CD14-positive monocyte (primary cell): Measurements from ENCODE around the gene CDKN2A. TPM values are rescaled to one million over a fixed set of nuclear protein-coding genes. Genes with fewer than 3 reads are reported as not detected.

Source experiments
- DNase-seq, 3 donors: peaks; one replicate each; pipeline ENCODE4 v3.0.0-alpha.2; 2011 to 2022
- H2AFZ ChIP-seq: 2 replicates; pipeline ENCODE4 v1.6.0; 2012; ENCODE audit warnings: mild to moderate bottlenecking, low read depth, low read length, inconsistent platforms; ENCODE audit not compliant: insufficient read depth, poor library complexity, severe bottlenecking
- H3K27ac ChIP-seq, 2 donors: 1 replicate in 1 of 2; 2 replicates in 1 of 2; pipeline ENCODE4 v1.5.1; 2012 to 2013; ENCODE audit warnings: low read length in 2 of 2, control low read depth in 1 of 2, inconsistent platforms in 1 of 2, low read depth in 1 of 2, mild to moderate bottlenecking in 1 of 2
- H3K27me3 ChIP-seq, 2 donors: one replicate each; pipeline versions ENCODE4 v1.6.0 to v1.6.1; 2011 to 2013; ENCODE audit warnings: low read length in 2 of 2; ENCODE audit not compliant: control insufficient read depth in 2 of 2, insufficient read depth in 2 of 2
- H3K36me3 ChIP-seq, 2 donors: replicated peaks in 1 of 2; 1 replicate in 1 of 2; 2 replicates in 1 of 2; pipeline versions ENCODE4 v1.5.1 to v1.6.1; 2012 to 2013; ENCODE audit warnings: low read length in 2 of 2, control low read depth in 1 of 2, inconsistent platforms in 1 of 2, mild to moderate bottlenecking in 1 of 2; ENCODE audit not compliant: insufficient read depth in 2 of 2, control insufficient read depth in 1 of 2
- H3K4me1 ChIP-seq, 2 donors: 1 replicate in 1 of 2; 2 replicates in 1 of 2; pipeline versions ENCODE4 v1.5.1 to v1.6.1; 2012 to 2013; ENCODE audit warnings: low read length in 2 of 2, control low read depth in 1 of 2, inconsistent platforms in 1 of 2, mild to moderate bottlenecking in 1 of 2, moderate library complexity in 1 of 2; ENCODE audit not compliant: insufficient read depth in 2 of 2, control insufficient read depth in 1 of 2
- H3K4me2 ChIP-seq: replicated peaks from 2 replicates; pipeline ENCODE3; 2012; ENCODE audit warnings: low read length, moderate library complexity, mild to moderate bottlenecking; ENCODE audit not compliant: poor library complexity, severe bottlenecking; ENCODE audit errors: extremely low read depth
- H3K4me3 ChIP-seq, 3 experiments: fragments of 200-600 bp in 1 of 3; sonication (generic) in 1 of 3; replicated peaks in 1 of 3; 1 replicate in 2 of 3; 2 replicates in 1 of 3; pipeline ENCODE4 v1.5.1; 2011 to 2013; ENCODE audit warnings: low read length in 3 of 3, mild to moderate bottlenecking in 3 of 3, control low read depth in 2 of 3, low read depth in 2 of 3, inconsistent platforms in 1 of 3, moderate library complexity in 1 of 3
- H3K79me2 ChIP-seq: 2 replicates; pipeline ENCODE4 v1.6.0; 2012; ENCODE audit warnings: mild to moderate bottlenecking, control low read depth, inconsistent platforms, low read length, moderate library complexity; ENCODE audit not compliant: insufficient read depth
- H3K9ac ChIP-seq: 2 replicates; pipeline ENCODE4 v1.6.0; 2017; ENCODE audit warnings: low read length, mild to moderate bottlenecking; ENCODE audit not compliant: insufficient read depth, poor library complexity, severe bottlenecking
- H3K9me3 ChIP-seq, 2 donors: replicated peaks in 1 of 2; 1 replicate in 1 of 2; 2 replicates in 1 of 2; pipeline versions ENCODE4 v1.5.1 to v1.6.1; 2012 to 2013; ENCODE audit warnings: low read length in 2 of 2, control low read depth in 1 of 2; ENCODE audit not compliant: control insufficient read depth in 1 of 2, insufficient read depth in 1 of 2
- H4K20me1 ChIP-seq: 2 replicates; pipeline ENCODE4 v1.6.0; 2012; ENCODE audit warnings: mild to moderate bottlenecking, low read length, control low read depth, moderate library complexity; ENCODE audit not compliant: insufficient read depth
- H3K27ac Mint-ChIP-seq, 7 donors: one replicate each; pipeline ENCODE4 v1.8.0; 2020; ENCODE audit warnings: mild to moderate bottlenecking in 7 of 7, mixed read lengths in 7 of 7, moderate library complexity in 6 of 7, inconsistent platforms in 2 of 7
- H3K27me3 Mint-ChIP-seq, 3 donors: one replicate each; pipeline ENCODE4 v1.8.0; 2021 to 2022; ENCODE audit warnings: low read depth in 3 of 3, mild to moderate bottlenecking in 3 of 3, mixed read lengths in 3 of 3, moderate library complexity in 3 of 3, inconsistent platforms in 1 of 3
- H3K36me3 Mint-ChIP-seq, 2 donors: one replicate each; pipeline ENCODE4 v1.8.0; 2020; ENCODE audit warnings: mixed read lengths in 2 of 2, inconsistent platforms in 1 of 2, mild to moderate bottlenecking in 1 of 2
- H3K4me1 Mint-ChIP-seq: one replicate; pipeline ENCODE4 v1.8.0; 2020; ENCODE audit warnings: mild to moderate bottlenecking, mixed read lengths
- H3K4me3 Mint-ChIP-seq, 2 donors: one replicate each; pipeline ENCODE4 v1.8.0; 2020; ENCODE audit warnings: mild to moderate bottlenecking in 2 of 2, mixed read lengths in 2 of 2, moderate library complexity in 1 of 2
- H3K9me3 Mint-ChIP-seq, 7 donors: one replicate each; pipeline ENCODE4 v1.8.0; 2020 to 2022; ENCODE audit warnings: mixed read lengths in 7 of 7, mild to moderate bottlenecking in 6 of 7, moderate library complexity in 6 of 7, inconsistent platforms in 2 of 7
- CTCF ChIP-seq: fragments of 200-600 bp; IDR thresholded peaks from one replicate; pipeline ENCODE4 v1.8.0; 2022; ENCODE audit warnings: antibody characterized with exemption, mild to moderate bottlenecking
- WGBS: methylation state at CpG from one replicate; pipeline ENCODE4 v1.1.5; 2013; ENCODE audit warnings: missing lambda C conversion rate; ENCODE audit not compliant: insufficient coverage; 5-methylcytosine and 5-hydroxymethylcytosine counted together
- intact Hi-C, 2 donors: fragments of 100-400 bp; cut with micrococcal nuclease; formaldehyde crosslinking; loops; one replicate each; pipeline versions ENCODE4 v1.15.0 to v1.15.1; 2023
- polyA plus RNA-seq, 3 donors: library from polyadenylated mRNA; depleted of rRNA in 1 of 3; unstranded in 2 of 3; stranded (reverse) in 1 of 3; fragments of 300-500 nt in 2 of 3; fragments of >200 nt in 1 of 3; fragmentation: Illumina TruSeq in 2 of 3; gene quantifications; 1 replicate in 2 of 3; 2 replicates in 1 of 3; pipeline ENCODE4 v1.2.3, GENCODE V29; 2012 to 2021

CDKN2A gene
- polyA plus RNA-seq, 3 donors, result 0.86 to 1.6 (median 1.1) TPM

- no peak overlapping the region for H3K4me3 Mint-ChIP-seq
- peaks cover 0 to 7% (median 5%) of the 10 kb centered on the region in 7 donors for H3K9me3 Mint-ChIP-seq
- Histone ChIP-seq H3K27ac (no peak overlapping the region), H2AFZ (no peak overlapping the region), H3K36me3 (no peaks in the 10 kb centered on the region), H3K9me3 (no peaks in the 10 kb centered on the region), H4K20me1 (no peaks in the 10 kb centered on the region), H3K9ac (no peak overlapping the region), H3K27me3 (no peaks in the 10 kb centered on the region), H3K79me2 (no peaks in the 10 kb centered on the region), H3K4me1 (no peaks in the 10 kb centered on the region), H3K4me3 (no peak overlapping the region), H3K4me2 (no peak overlapping the region)
- H3K27ac Mint-ChIP-seq, result no peak overlapping the region
- H3K27me3 Mint-ChIP-seq, result peaks cover 5 to 17% (median 11%) of the 10 kb centered on the region in 3 donors
- no peak for TF ChIP-seq CTCF
- no CpG with 5 or more reads among the region's 4 CpGs for WGBS
- intact Hi-C loops, result no loop called here
- H3K36me3 Mint-ChIP-seq, result no peaks in the 10 kb centered on the region
- H3K4me1 Mint-ChIP-seq, result no peaks in the 10 kb centered on the region
- DNase-seq, result no peak
Measured at GRCh38 chr9:21943464-21943863, 50.7 kb downstream of the CDKN2A start.

GRCh38 chr9:21941337-21941995, 52.7 kb downstream of the CDKN2A start:
- no peak overlapping the region for H3K27ac Mint-ChIP-seq
- no peak for TF ChIP-seq CTCF
- Histone ChIP-seq H3K4me3 (no peak overlapping the region), H4K20me1 (no peaks in the 10 kb centered on the region), H3K79me2 (no peaks in the 10 kb centered on the region), H3K4me1 (no peaks in the 10 kb centered on the region), H2AFZ (no peak overlapping the region), H3K9ac (no peak overlapping the region), H3K27me3 (no peaks in the 10 kb centered on the region), H3K4me2 (no peak overlapping the region), H3K27ac (no peak overlapping the region), H3K9me3 (no peaks in the 10 kb centered on the region), H3K36me3 (no peaks in the 10 kb centered on the region)
- H3K9me3 Mint-ChIP-seq, result peaks cover 0 to 11% (median 4%) of the 10 kb centered on the region in 7 donors
- no peaks in the 10 kb centered on the region for H3K4me1 Mint-ChIP-seq
- peaks cover 2 to 15% (median 10%) of the 10 kb centered on the region in 3 donors for H3K27me3 Mint-ChIP-seq
- WGBS, result 100% methylated on average over 3 of the region's 4 CpGs
- H3K36me3 Mint-ChIP-seq, result no peaks in the 10 kb centered on the region
- H3K4me3 Mint-ChIP-seq, result no peak overlapping the region
- no peak for DNase-seq
- intact Hi-C loops, result no loop called here
